ENCODE results near the gene HAO2.

HAO2 gene

GRCh38 chr1:119384591-119384990, 16.0 kb downstream of the HAO2 start:
- DNase-seq: no peak

- no peak for DNase-seq
Observed at GRCh38 chr1:119385650-119386049, 17.1 kb downstream of the HAO2 start.

GRCh38 chr1:119387858-119388257, 19.3 kb downstream of the HAO2 start:
- no peak for DNase-seq

GRCh38 chr1:119388450-119388849, 19.9 kb downstream of the HAO2 start:
- DNase-seq: no peak

DNA sequence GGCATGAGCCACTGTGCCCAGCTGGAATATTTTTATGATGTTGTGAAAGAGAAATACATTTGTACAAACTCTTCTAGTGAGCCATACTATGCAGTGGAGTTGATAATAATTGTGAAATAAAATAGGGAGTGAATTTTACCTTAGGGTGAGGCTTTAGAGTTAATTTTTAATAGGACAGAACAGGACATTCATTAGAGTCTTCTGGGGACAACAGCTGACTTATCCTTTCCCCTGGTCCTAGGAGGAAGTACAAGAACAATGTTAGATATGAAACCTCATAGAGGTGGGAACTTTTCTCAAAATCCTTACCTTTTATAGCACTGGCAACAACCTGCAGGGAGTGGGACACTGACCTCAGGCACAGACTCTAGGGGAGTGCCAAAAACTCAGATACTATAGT, 21.9 kb downstream of the HAO2 start:
- DNase-seq: no peak

GRCh38 chr1:119391749-119392148, 23.2 kb downstream of the HAO2 start:
- DNase-seq: no peak

DNA sequence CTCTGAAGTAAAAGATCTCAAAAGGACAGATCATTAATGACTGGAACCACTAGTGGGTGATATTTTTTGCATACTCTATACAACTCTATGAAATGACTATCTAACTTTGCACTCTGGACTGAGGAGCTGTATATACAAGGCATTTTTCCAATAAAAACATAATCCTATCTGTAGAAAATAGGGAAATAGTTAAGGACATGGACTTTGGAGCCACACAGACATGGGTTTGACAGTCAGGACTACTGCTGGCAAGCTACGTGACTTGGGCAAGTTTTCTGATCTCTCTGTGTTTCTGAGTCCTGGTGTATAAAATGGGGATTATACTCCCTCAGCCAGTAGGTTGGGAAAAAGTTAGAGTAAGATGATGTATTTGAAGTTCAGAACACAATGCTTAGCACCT, 25.5 kb downstream of the HAO2 start:
- no peak for DNase-seq

- no peak for DNase-seq
Observed at GRCh38 chr1:119396982-119397381, 28.4 kb downstream of the HAO2 start.

- DNase-seq: no peak
Observed at GRCh38 chr1:119397986-119398385, 29.4 kb downstream of the HAO2 start.

GRCh38 chr1:119404736-119405135, 36.2 kb downstream of the HAO2 start:
- no peak for DNase-seq

GRCh38 chr1:119409731-119410130, 41.1 kb downstream of the HAO2 start:
- no peak for DNase-seq

DNA sequence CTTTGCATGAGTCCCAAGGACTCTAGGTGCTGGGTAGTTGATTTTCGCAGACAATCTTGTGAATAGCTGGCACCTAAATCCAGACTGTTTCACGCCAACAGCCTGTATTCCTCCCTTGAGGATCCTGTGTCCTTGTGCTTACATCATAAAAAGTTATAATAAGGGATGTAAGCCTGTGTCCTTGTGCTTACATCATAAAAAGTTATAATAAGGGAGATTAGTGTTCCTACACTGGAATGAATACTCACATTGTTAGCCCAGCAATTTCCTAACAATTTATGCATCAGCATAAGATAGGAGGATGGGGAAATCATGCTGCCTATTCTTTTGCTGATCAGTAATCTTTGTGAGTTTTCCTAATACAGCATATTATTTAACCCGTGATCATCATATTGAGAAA, 42.4 kb downstream of the HAO2 start:
- DNase-seq: no peak

DNA sequence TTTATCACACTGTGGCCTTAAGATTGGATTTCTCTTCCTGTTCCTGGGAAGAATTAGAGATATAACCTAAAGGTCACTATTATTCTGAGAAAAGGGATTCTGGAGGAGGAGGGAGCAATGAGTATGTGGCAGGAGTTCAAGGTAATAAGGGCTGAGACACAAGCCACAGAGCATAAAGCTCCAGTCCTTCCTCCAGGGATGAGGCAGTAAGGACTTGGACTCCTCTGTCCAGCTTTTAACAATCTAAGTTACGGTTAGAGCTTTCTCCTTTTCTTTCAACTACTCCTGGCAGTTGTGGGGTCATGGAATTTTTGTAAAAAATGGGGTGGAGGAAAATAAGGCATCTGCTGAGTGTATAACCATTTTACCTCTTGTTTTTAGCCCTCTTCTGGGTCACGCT, 46.4 kb downstream of the HAO2 start, which contains the start of gene HSD3B2:
Gene HSD3B2, plus strand, starts transcription at position 201 of the 400 bp plus-strand sequence. CDS start 270 bp downstream, outside the sequence.
- DNase-seq: no peak

DNA sequence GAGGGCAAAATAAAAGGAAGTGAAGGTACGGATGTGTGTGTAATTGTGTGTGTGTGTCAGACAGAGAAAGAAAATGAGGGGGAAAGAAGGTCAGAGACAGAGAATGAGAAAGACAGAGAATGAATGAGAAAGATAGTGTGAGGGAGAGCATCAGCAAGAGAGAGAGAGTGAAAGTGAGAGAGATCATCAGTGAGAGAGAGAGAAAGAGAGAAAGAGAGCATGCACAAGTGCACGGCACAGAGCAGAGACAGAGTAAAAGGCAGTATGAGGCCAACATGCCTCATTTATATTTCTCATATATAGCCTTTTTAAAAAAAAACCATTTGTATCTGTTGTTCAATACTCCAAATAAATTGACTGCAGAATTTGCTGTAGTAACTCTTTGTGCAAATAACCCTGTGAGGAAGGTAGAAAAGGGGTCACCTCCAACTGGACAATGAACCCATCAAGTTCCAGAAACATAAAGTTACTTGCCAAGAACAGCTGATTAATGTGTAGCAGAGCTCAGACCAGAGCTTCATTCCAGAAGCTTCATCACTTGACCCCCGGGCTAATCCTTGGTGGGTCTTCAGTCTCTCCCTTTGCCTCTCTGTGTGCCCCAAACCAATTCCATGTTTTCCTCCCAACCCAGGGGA, 47.5 kb downstream of the HAO2 start:
- DNase-seq: no peak

- no peak for DNase-seq
Observed at GRCh38 chr1:119419109-119419508, 50.5 kb downstream of the HAO2 start.

- DNase-seq: no peak
Observed at GRCh38 chr1:119420638-119421037, 52.1 kb downstream of the HAO2 start.

- DNase-seq: no peak
Observed at GRCh38 chr1:119422631-119423030, 54.0 kb downstream of the HAO2 start.

GRCh38 chr1:119428991-119429390, 60.4 kb downstream of the HAO2 start:
- no peak for DNase-seq

DNA sequence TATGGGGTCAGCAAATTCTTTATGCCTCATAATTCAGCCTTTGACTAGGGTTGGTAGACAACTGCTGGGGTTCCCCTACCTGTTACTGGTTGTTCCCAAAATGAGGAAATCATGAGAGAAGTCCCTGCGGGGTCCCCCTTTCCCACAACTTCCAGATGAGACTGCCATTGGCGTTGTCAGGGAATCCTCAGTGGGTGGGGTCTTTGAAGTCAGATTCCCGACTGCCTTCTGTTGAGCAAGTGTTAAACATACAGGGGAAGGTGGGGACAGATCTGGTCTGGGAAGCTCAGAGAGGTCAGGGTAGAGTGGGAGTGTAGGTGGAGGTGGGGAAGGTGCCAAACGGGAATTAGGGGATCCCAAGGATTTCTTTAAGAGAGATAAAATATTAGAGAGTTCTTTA, 61.1 kb downstream of the HAO2 start:
- DNase-seq: no peak

- no peak for DNase-seq
Observed at GRCh38 chr1:119430486-119430885, 61.9 kb downstream of the HAO2 start.

DNA sequence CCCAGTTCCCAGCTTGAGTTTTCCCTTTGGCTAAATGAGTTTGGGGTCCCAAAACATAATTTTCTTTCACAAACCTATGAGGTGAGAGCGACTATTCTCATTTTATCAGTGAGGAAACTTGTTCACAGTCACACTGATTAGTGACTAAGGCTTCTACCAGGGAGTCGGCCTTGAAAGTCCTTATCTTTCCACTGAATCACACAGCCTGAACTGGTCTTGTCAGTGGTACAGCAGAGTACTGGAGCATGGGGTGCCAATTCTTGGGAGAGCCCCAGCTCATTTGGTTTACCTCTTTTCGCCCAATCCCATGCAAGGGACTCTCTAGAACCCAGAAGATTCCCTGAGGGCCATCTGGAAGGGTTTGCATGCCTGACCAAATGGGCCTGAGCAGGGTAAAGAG, 63.3 kb downstream of the HAO2 start:
- DNase-seq: no peak

DNA sequence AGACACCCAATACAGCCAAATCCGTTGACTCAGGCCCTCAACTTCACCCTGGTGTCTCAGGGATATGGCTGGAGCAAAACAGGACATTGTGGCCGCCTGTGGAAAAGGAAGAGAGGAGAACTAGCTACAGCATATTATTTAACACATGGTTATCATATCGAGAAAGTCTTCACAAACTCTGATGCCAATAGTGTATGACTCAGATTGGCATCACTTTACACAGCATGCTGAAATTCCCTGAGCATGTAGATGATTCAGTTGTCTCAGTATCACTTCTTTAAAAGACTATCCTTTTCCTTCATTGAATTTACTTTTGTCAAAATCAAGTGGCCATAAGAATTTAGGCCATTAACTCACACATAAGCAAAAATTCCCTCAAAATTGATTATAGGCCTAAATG, 66.5 kb downstream of the HAO2 start:
- DNase-seq: no peak

DNA sequence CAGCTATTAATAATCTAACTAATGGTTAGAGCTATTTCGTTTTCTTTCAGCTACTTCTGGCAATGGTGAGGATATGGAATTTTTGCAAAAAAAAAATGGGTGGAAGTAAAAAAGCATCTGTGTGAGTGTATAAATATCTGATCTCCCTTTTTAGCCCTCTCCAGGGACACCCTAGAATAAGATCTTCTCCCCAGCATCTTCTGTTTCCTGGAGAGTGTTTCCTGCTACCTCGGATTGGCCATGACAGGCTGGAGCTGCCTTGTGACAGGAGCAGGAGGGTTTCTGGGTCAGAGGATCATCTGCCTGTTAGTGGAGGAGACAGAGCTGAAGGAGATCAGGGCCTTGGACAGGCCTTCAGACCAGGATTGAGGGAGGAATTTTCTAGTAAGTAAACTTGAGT, 70.2 kb downstream of the HAO2 start:
- no peak for DNase-seq

GRCh38 chr1:119440721-119441307, 72.2 kb downstream of the HAO2 start:
- no peak for DNase-seq

- DNase-seq: no peak
Observed at GRCh38 chr1:119442756-119443155, 74.2 kb downstream of the HAO2 start.

All from activated CD4-positive, alpha-beta T cell treated with anti-CD3 and anti-CD28 coated beads for 4 hours (primary cell).